LNCAP (cell line): ENCODE data around the gene HILPDA.

Experiments
- CTCF ChIP-seq: fragments of 450-650 bp; IDR thresholded peaks from 2 replicates; pipeline ENCODE4 v1.5.1; 2017; ENCODE audit warnings: mild to moderate bottlenecking

The HILPDA gene

GRCh38 chr7:128450409-128450808 lies 5.3 kb upstream of the HILPDA start:
- TF ChIP-seq CTCF, result no peak

GRCh38 chr7:128450913-128451312 lies 4.8 kb upstream of the HILPDA start:
- TF ChIP-seq CTCF, result no peak

- no peak for TF ChIP-seq CTCF
Measured at GRCh38 chr7:128452552-128452951, 3.1 kb upstream of the HILPDA start.

- TF ChIP-seq CTCF, result no peak
Measured at GRCh38 chr7:128453836-128454804, 1.6 kb upstream of the HILPDA start.

- no peak for TF ChIP-seq CTCF
Measured at GRCh38 chr7:128454808-128455542, 703 bp upstream of the HILPDA start.

- no peak for TF ChIP-seq CTCF
Measured at GRCh38 chr7:128456255-128456725, 612 bp downstream of the HILPDA start.

- TF ChIP-seq CTCF, result no peak
Measured at GRCh38 chr7:128458956-128459355, 3.3 kb downstream of the HILPDA start.
